DOHH2 (cell line): ENCODE data around the gene SYNGAP1.

ENCODE experiments used
- H3F3A ChIP-seq: fragments of 200-600 bp; sonication (generic), shearing (Covaris generic); 2 replicates; pipeline ENCODE4 v1.6.0; 2016; ENCODE audit warnings: antibody characterized with exemption, mild to moderate bottlenecking; ENCODE audit not compliant: control insufficient read depth, insufficient read depth
- H3K27ac ChIP-seq: fragments of 200-600 bp; sonication (generic); 2 replicates; pipeline ENCODE4 v1.5.1; 2014; ENCODE audit warnings: low read depth, mild to moderate bottlenecking, low read length, moderate library complexity
- H3K27me3 ChIP-seq: fragments of 200-600 bp; sonication (generic); 2 replicates; pipeline ENCODE4 v1.6.1; 2014; ENCODE audit warnings: mild to moderate bottlenecking, low read length, mixed read lengths; ENCODE audit not compliant: control insufficient read depth
- H3K36me3 ChIP-seq: fragments of 200-600 bp; sonication (generic); 2 replicates; pipeline ENCODE4 v1.6.1; 2014; ENCODE audit warnings: mild to moderate bottlenecking, low read length, moderate library complexity, mixed read lengths; ENCODE audit not compliant: control insufficient read depth
- H3K4me1 ChIP-seq: fragments of 200-600 bp; sonication (generic); 2 replicates; pipeline ENCODE4 v1.6.1; 2014; ENCODE audit warnings: mild to moderate bottlenecking, low read length, mixed read lengths; ENCODE audit not compliant: control insufficient read depth
- H3K4me2 ChIP-seq: fragments of 200-600 bp; sonication (generic); 2 replicates; pipeline ENCODE4 v1.6.0; 2014; ENCODE audit warnings: mild to moderate bottlenecking, low read length, moderate library complexity
- H3K4me3 ChIP-seq: fragments of 200-600 bp; sonication (generic); 2 replicates; pipeline ENCODE4 v1.5.1; 2014; ENCODE audit warnings: mild to moderate bottlenecking, low read length, mixed read lengths
- H3K79me2 ChIP-seq: fragments of 200-600 bp; sonication (generic); 2 replicates; pipeline ENCODE4 v1.6.1; 2014; ENCODE audit warnings: mild to moderate bottlenecking, low read length, mixed read lengths; ENCODE audit not compliant: control insufficient read depth
- H3K9me2 ChIP-seq: fragments of 200-600 bp; sonication (generic); replicated peaks from 2 replicates; pipeline ENCODE4 v1.6.1; 2014; ENCODE audit warnings: mild to moderate bottlenecking, low read length, mixed read lengths; ENCODE audit not compliant: control insufficient read depth
- H3K9me3 ChIP-seq: fragments of 200-600 bp; sonication (generic); 2 replicates; pipeline ENCODE4 v1.6.1; 2014; ENCODE audit warnings: antibody characterized with exemption, low read length, mixed read lengths; ENCODE audit not compliant: control insufficient read depth, insufficient read depth
- H4K20me1 ChIP-seq: fragments of 200-600 bp; sonication (generic); 2 replicates; pipeline ENCODE4 v1.6.0; 2014; ENCODE audit warnings: low read depth, mild to moderate bottlenecking, antibody characterized with exemption, low read length, moderate library complexity; ENCODE audit not compliant: control insufficient read depth, insufficient read depth
- CTCF ChIP-seq: fragments of 200-600 bp; sonication (generic); IDR thresholded peaks from one replicate; pipeline ENCODE4 v1.5.1; 2014; ENCODE audit warnings: antibody characterized with exemption, mild to moderate bottlenecking, low read depth, low read length; ENCODE audit not compliant: poor library complexity, severe bottlenecking
- EZH2phosphoT487 ChIP-seq: fragments of 200-600 bp; sonication (generic); IDR thresholded peaks from 2 replicates; pipeline ENCODE4 v1.6.1; 2017; ENCODE audit warnings: borderline replicate concordance, mild to moderate bottlenecking, antibody characterized with exemption, low read length, moderate library complexity, mixed read lengths

Gene SYNGAP1

DNA sequence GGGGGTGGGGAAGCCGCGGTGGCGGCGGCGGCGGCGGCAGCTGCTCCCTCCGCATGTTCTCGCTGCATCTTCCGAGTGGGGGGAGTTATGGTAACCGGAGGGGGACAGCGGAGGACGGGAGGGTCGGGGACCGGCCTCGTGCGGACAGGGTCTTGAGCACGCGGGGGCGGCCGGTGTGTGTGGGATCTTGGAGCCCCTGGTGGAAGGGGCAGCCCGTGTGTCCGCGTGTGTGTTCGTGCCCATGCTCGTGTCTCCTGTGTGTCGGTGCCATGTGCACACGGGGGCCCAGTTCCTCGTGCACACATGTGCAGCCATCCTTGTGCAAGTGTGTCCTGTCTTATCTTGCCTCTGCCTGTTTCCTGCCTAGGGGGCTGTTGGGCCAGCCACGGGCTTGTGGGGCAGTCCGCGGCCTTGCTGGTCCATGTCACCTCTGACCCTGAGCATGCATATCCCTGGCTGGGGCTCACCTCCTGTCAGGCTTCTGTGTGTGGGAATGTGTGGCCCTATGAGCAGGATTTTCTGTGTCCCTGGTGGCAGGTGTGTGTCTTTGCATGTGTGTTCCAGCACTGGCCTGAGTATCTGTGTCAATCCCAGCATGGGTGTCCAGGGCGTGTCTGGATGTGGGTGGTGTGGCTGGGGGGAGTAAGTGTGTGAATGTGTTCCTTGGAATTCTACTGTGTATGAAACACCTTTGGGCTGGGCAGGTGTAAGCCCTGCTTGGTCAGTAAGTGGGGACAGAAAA is 8.5 kb downstream of the SYNGAP1 start:
- Histone ChIP-seq H3K4me3 (peak overlapping the region; percentile 81), H3F3A (peaks cover 33% of the 10 kb centered on the region), H3K4me1 (peaks cover 68% of the 10 kb centered on the region), H3K9me3 (no peaks in the 10 kb centered on the region), H3K27me3 (0 out of 2 replicates have a peak, but pooled peaks cover under 1% of the 10 kb centered on the region), H3K36me3 (peaks cover 3% of the 10 kb centered on the region; the same call in 1 of the 2 replicates), H3K27ac (peak overlapping the region; percentile 72), H4K20me1 (no peaks in the 10 kb centered on the region), H3K79me2 (peaks cover 61% of the 10 kb centered on the region), H3K9me2 (no peaks in the 10 kb centered on the region), H3K4me2 (peak overlapping the region; percentile 97)
- peak; percentile 73 for TF ChIP-seq CTCF
- TF ChIP-seq EZH2phosphoT487 = no peak

DNA sequence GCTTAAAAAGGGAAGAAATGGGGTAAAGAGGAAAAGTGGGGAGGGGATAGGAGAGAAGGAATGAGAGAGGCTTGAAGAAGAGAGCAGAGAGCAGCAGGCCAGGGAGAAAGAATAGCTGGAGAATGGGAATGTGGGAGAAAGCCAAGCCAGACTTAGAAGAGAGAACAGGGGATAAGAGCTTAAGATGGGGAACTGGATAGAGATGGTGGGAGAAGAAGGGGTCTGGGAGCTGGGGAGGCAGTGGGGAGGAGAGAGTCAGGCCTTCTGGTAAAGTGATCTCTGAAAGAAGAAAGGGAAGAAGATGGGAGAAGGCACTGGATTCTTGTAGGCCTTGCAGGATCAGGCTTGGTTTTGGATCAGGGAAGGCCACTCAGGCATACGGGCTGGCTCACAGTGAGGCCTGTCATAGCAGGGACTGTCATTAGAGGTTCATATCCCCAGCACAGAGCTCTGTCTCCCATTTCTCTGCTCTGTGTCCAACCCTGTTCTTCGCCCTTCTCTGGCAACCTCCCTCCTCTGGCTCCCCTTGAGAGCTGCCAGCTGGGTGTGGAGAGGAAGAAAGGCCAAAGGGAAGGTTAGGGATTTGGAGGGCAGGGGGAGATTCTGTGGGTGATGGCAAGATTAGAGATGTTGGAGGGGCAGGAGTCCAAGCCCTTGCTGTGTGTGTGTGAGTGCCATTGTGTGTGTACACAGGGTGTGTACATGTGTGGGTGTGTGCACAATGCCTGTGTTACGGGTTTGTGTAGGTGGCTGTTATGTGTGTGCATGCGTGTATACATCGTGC is 9.3 kb downstream of the SYNGAP1 start:
- TF ChIP-seq CTCF (no peak), EZH2phosphoT487 (no peak)
- Histone ChIP-seq H3K79me2 (peaks cover 61% of the 10 kb centered on the region), H3K4me3 (peak overlapping the region; percentile 81), H3K9me3 (no peaks in the 10 kb centered on the region), H4K20me1 (no peaks in the 10 kb centered on the region), H3K27me3 (no peaks in the 10 kb centered on the region), H3F3A (peaks cover 33% of the 10 kb centered on the region), H3K9me2 (no peaks in the 10 kb centered on the region), H3K27ac (peak overlapping the region; percentile 72), H3K36me3 (peaks cover 3% of the 10 kb centered on the region; the same call in 1 of the 2 replicates), H3K4me2 (peak overlapping the region; percentile 97), H3K4me1 (peaks cover 67% of the 10 kb centered on the region)

DNA sequence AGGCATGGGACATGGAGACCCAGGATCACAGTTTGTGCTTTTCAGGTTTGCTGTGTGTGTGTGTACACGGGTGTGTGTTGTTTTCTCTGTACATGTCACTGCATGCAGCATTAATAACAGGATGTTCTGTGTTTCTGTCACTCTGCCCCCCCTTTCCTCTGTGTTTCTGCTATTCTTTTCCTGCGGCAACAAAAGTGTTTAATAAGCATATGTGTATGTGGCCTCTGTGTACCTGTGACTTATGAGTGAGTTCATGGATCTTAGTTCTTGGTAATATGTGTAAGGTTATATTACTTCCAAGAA is 9.8 kb downstream of the SYNGAP1 start:
- Histone ChIP-seq H3K9me2 (no peaks in the 10 kb centered on the region), H3K9me3 (no peaks in the 10 kb centered on the region), H3K36me3 (peaks cover 3% of the 10 kb centered on the region; the same call in 1 of the 2 replicates), H3K4me2 (peak overlapping the region; percentile 97), H3K27ac (peak overlapping the region; percentile 72), H3F3A (peaks cover 33% of the 10 kb centered on the region), H3K79me2 (peaks cover 57% of the 10 kb centered on the region), H4K20me1 (no peaks in the 10 kb centered on the region), H3K27me3 (no peaks in the 10 kb centered on the region), H3K4me1 (peaks cover 62% of the 10 kb centered on the region), H3K4me3 (peak overlapping the region; percentile 81)
- TF ChIP-seq EZH2phosphoT487 (no peak), CTCF (no peak)
